ENCODE measurements around the gene PAK2. TPM values are rescaled to one million over a fixed set of nuclear protein-coding genes. Genes with fewer than 3 reads are reported as not detected.
A peak's percentile ranks its signal among the peaks of the same experiment; 100 is the strongest.

The PAK2 gene
- total RNA-seq, 2 experiments from 2014 or later: 67.9 to 69.5 TPM

DNA sequence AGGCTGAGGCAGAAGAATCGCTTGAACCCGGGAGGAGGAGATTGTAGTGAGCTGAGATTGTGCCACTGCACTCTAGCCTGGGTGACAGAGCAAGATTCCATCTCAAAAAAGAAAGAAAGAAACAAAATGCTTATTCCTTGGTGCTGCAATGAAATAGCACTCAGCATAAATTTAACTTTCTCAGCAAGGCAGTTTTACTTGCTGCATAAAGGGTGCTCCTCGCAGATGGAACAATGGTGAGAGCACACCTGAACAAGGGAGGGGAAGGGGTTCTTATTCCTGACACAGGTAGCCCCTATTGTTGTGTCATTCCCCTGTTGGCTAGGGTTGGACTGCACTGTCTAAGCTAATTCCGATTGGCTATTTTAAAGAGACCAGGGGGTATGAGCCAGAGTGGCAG is 17.1 kb downstream of the PAK2 start:
- DNase-seq: no peak
- Mint-ChIP-seq H3K36me3 (peaks cover 62% of the 10 kb centered on the region), H3K27me3 (no peaks in the 10 kb centered on the region), H3K9me3 (peaks cover 18% of the 10 kb centered on the region), H3K4me3 (no peak overlapping the region), H3K4me1 (peaks cover 52% of the 10 kb centered on the region), H3K27ac (peak overlapping the region; percentile 30)

DNA sequence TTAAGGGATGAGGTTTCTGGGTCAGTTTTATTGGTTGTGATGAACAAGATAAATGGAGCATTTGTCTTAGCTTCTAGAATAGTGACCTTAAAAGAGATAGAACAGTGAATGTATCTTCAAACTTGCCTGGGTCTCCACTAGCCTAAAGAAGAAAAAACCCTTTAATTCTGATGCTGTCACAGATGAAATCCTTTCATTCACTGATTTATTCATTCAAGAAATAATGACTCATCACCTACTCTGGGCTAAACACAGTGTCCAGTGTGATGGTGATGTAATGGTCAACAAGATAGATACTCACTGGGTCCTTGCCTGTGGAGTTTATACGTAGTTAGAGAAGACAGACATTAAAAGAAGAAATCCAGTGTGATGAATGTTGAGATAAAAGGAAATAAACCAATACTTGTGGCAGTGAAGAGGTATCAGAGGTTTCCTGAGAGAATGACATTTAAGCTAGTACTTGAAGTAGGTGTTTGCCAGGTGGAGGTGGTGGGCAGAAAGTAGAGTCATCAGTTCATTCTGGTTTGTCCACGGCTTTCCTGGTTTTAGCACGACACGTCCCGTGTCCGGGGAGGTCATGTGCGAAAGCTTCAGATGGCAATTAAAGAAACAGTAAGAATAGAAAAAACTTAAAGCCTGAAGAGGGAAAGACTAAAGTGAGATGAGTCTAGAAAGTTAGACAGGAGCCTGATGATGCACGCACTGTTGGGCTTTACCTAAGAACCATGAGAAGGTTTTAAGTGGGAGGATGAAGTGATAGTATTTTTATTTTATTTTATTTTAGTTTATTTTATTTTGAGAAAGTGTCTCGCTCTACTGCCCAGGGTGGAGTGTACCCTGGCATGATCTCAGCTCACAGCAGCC is 18.5 kb downstream of the PAK2 start:
- peaks cover 18% of the 10 kb centered on the region for H3K9me3 Mint-ChIP-seq
- H3K27me3 Mint-ChIP-seq: no peaks in the 10 kb centered on the region
- H3K4me1 Mint-ChIP-seq: peaks cover 52% of the 10 kb centered on the region

DNA sequence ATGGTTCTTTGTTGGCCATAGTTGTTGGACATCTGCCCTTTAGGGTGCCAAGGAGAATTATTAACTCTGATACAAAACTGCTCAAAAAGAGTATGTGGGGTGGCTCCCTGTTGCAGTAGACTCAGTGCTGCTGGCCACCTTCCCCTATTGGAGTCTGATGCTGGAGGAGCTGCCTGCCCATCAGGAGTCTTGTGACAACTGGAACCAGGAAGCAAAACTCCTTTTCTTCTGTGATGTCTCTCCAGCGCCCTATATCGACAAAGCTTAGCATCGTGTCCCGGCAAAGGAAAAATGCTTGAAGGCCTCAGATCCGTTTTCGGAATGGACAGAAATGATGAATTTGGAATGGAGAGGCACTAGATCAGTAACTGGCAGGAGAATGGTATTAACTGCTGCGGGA is 23.5 kb downstream of the PAK2 start:
- H3K9me3 Mint-ChIP-seq: peaks cover 4% of the 10 kb centered on the region
- H3K4me3 Mint-ChIP-seq: no peak overlapping the region
- no peak for DNase-seq
- no peaks in the 10 kb centered on the region for H3K27me3 Mint-ChIP-seq
- H3K36me3 Mint-ChIP-seq: peaks cover 34% of the 10 kb centered on the region
- peaks cover 29% of the 10 kb centered on the region for H3K4me1 Mint-ChIP-seq
- H3K27ac Mint-ChIP-seq: no peak overlapping the region

More for the DNA sequence above, 18.5 kb downstream of the PAK2 start:
- peak; percentile 13 for DNase-seq
- Mint-ChIP-seq H3K36me3 (peaks cover 62% of the 10 kb centered on the region), H3K27ac (peak overlapping the region; percentile 80), H3K4me3 (peak overlapping the region; percentile 15)

- H3K4me1 Mint-ChIP-seq: peaks cover 23% of the 10 kb centered on the region
- no peak for DNase-seq
- no peaks in the 10 kb centered on the region for H3K27me3 Mint-ChIP-seq
- peaks cover 27% of the 10 kb centered on the region for H3K36me3 Mint-ChIP-seq
- H3K27ac Mint-ChIP-seq: no peak overlapping the region
- H3K9me3 Mint-ChIP-seq: peaks cover 4% of the 10 kb centered on the region
- H3K4me3 Mint-ChIP-seq: no peak overlapping the region
Observed at GRCh38 chr3:196765454-196765853, 25.8 kb downstream of the PAK2 start.

DNA sequence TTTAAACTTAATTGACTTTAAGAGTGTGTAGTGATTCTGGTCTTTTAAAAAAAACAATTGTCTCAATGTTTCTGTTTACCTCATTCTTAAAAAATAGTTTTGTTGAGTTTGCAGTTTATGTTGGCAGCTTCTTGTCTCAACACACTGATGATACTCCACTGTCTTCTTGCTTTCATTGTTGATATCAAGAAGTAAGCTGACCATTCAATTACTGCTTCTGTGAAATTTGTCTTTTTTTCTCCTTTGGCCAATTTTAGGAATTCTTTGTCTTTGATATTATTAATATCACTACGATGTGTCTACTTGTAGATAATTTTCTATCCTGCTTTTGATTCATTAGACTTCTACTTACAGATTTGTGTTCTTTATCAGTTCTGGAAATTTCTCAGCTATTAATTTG is 31.4 kb downstream of the PAK2 start:
- Mint-ChIP-seq H3K4me3 (no peak overlapping the region), H3K4me1 (peaks cover 61% of the 10 kb centered on the region), H3K36me3 (peaks cover 28% of the 10 kb centered on the region), H3K27ac (no peak overlapping the region), H3K27me3 (no peaks in the 10 kb centered on the region), H3K9me3 (no peaks in the 10 kb centered on the region)
- no peak for DNase-seq

GRCh38 chr3:196772102-196772501 is 32.4 kb downstream of the PAK2 start:
- H3K4me1 Mint-ChIP-seq: peaks cover 62% of the 10 kb centered on the region
- no peaks in the 10 kb centered on the region for H3K9me3 Mint-ChIP-seq
- no peak overlapping the region for H3K27ac Mint-ChIP-seq

GRCh38 chr3:196772897-196773296 is 33.2 kb downstream of the PAK2 start:
- peaks cover 63% of the 10 kb centered on the region for H3K4me1 Mint-ChIP-seq
- H3K27me3 Mint-ChIP-seq: no peaks in the 10 kb centered on the region
- H3K27ac Mint-ChIP-seq: no peak overlapping the region
- no peak for DNase-seq
- no peak overlapping the region for H3K4me3 Mint-ChIP-seq
- no peaks in the 10 kb centered on the region for H3K9me3 Mint-ChIP-seq
- peaks cover 33% of the 10 kb centered on the region for H3K36me3 Mint-ChIP-seq

More at GRCh38 chr3:196772102-196772501, 32.4 kb downstream of the PAK2 start:
- DNase-seq: no peak
- H3K36me3 Mint-ChIP-seq: peaks cover 33% of the 10 kb centered on the region
- H3K4me3 Mint-ChIP-seq: no peak overlapping the region
- H3K27me3 Mint-ChIP-seq: no peaks in the 10 kb centered on the region

- no peaks in the 10 kb centered on the region for H3K9me3 Mint-ChIP-seq
- no peak overlapping the region for H3K4me3 Mint-ChIP-seq
- peaks cover 42% of the 10 kb centered on the region for H3K36me3 Mint-ChIP-seq
- no peak for DNase-seq
- no peaks in the 10 kb centered on the region for H3K27me3 Mint-ChIP-seq
- H3K27ac Mint-ChIP-seq: peak overlapping the region; percentile 54
- H3K4me1 Mint-ChIP-seq: peaks cover 67% of the 10 kb centered on the region
Observed at GRCh38 chr3:196774191-196774820, 34.6 kb downstream of the PAK2 start.

DNA sequence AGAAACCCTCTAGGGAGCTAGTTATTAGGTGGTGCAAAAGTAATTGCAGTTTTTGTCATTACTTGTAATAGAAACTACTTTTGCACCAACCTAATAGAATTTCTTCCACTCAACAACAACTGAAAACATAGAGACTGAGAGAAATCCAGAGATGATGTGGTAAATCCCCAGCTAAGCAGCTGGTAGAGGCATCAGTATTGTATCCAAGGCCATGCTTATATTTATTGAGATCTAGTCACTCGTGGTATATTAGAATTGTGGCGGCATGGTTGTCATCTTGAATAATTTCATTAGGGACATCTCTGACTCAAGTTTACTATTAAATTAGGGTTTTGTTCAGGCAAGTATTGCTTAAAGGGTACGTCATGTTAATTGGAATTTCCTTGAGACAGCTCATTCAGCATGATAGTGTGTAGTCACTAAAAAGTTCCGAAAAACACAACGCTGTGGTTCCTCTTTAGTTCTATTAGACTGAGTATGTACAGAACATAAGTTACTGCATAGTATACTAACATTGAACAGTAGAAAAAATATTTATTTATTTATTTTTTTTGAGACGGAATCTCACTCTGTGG is 35.3 kb downstream of the PAK2 start:
- peaks cover 66% of the 10 kb centered on the region for H3K4me1 Mint-ChIP-seq

DNA sequence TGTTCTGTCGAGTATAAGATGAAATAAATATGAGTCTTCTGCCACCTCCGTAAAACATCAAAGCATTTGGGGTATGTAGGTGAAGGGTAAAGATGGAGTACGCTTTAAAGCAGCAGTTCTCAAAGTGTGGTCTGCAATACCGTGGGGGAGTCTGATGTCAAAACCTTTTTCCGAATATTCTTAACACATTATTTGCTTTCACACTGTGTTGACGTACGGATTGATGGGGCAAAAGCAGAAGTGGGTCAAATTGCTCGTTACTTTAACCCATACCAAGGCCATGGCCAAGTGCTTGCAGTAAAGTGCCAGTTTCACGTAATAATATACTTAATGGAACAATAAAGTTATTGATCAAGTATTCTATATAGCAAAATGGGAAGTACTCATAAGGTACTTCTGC is 36.3 kb downstream of the PAK2 start:
- H3K27ac Mint-ChIP-seq: no peak overlapping the region
- peaks cover 54% of the 10 kb centered on the region for H3K36me3 Mint-ChIP-seq
- no peak overlapping the region for H3K4me3 Mint-ChIP-seq
- H3K9me3 Mint-ChIP-seq: peaks cover 8% of the 10 kb centered on the region
- no peaks in the 10 kb centered on the region for H3K27me3 Mint-ChIP-seq
- peaks cover 65% of the 10 kb centered on the region for H3K4me1 Mint-ChIP-seq
- DNase-seq: no peak

More for the DNA sequence above, 35.3 kb downstream of the PAK2 start:
- Mint-ChIP-seq H3K27me3 (no peaks in the 10 kb centered on the region), H3K4me3 (no peak overlapping the region), H3K36me3 (peaks cover 47% of the 10 kb centered on the region), H3K9me3 (peaks cover 4% of the 10 kb centered on the region), H3K27ac (no peak overlapping the region)
- no peak for DNase-seq

DNA sequence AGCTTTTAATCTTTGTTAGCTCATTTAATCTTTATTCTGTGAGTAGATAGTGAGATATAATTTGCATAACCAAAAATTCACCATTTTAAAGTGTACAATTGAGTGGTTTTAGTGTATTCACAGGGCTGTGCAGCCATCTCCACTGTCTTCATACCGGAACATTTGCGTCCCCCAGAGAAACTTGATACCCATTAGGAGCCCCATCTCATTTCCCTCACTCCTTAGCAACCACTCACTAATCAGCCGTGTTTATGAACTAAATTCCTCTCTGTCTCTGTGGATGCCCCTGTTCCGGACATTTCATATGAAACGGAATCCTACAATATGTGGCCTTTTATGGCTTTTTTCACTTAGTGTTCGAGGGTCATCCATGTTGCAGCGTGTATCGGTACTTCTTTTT is 38.2 kb downstream of the PAK2 start:
- Mint-ChIP-seq H3K27me3 (no peaks in the 10 kb centered on the region), H3K27ac (no peak overlapping the region), H3K4me3 (no peak overlapping the region), H3K4me1 (peaks cover 50% of the 10 kb centered on the region), H3K36me3 (peaks cover 51% of the 10 kb centered on the region), H3K9me3 (peaks cover 8% of the 10 kb centered on the region)
- no peak for DNase-seq

DNA sequence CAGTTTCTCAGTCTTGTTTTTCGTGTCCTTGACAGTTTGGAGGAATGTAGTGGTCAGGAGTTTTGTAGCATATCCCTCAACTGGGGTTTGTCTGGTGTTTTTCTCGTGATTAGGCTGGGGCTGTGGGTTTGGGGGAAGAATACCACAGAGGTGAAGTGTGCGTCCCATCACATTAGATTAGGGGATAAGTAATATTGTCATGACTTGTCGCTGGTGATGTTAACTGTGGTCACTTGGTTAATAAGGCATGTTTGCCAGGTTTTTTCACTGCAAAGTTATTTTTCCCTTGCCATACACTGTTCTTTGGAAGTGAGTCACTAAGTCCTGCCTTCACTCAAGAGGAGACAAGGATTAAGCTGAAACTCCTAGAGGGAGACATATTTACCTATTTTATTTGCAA is 39.1 kb downstream of the PAK2 start:
- H3K4me1 Mint-ChIP-seq: peaks cover 42% of the 10 kb centered on the region
- no peaks in the 10 kb centered on the region for H3K27me3 Mint-ChIP-seq

DNA sequence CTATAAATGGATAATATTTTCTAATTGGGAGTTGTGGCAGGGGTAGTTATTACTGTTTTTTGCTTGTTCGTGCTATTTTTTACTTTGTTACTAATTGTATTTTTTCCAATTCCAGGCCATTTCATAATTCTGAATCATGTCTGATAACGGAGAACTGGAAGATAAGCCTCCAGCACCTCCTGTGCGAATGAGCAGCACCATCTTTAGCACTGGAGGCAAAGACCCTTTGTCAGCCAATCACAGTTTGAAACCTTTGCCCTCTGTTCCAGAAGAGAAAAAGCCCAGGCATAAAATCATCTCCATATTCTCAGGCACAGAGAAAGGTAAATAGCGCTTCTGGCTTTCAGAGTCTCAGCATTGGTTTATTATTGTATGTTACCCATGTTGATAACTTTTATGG is 42.9 kb downstream of the PAK2 start:
- peaks cover 67% of the 10 kb centered on the region for H3K36me3 Mint-ChIP-seq
- no peak overlapping the region for H3K4me3 Mint-ChIP-seq
- H3K27ac Mint-ChIP-seq: no peak overlapping the region
- peaks cover 23% of the 10 kb centered on the region for H3K4me1 Mint-ChIP-seq
- no peaks in the 10 kb centered on the region for H3K27me3 Mint-ChIP-seq
- no peak for DNase-seq
- H3K9me3 Mint-ChIP-seq: peaks cover 8% of the 10 kb centered on the region

More for the DNA sequence above, 39.1 kb downstream of the PAK2 start:
- H3K36me3 Mint-ChIP-seq: peaks cover 60% of the 10 kb centered on the region
- DNase-seq: no peak
- H3K9me3 Mint-ChIP-seq: peaks cover 8% of the 10 kb centered on the region
- H3K27ac Mint-ChIP-seq: no peak overlapping the region
- no peak overlapping the region for H3K4me3 Mint-ChIP-seq

DNA sequence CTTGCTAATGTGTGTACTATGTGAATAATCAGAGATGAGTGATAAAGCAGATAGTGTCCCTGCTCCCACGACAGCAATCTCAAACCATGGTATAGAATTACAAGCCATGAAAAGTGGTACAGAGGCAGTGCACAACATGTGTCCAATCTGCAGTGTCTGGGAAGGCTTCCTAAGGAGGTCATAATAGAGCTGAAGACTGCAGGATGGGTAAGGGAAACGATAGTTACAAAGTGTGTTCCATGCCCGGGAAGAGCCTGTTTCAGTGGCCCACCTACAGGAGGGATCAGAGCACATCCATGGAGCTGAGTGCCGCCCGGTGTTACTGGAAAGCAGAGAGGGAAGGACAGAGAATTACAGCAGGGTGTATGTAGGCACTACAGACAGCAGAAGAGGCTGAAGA is 48.9 kb downstream of the PAK2 start:
- no peak overlapping the region for H3K27ac Mint-ChIP-seq

GRCh38 chr3:196789885-196790359 is 50.3 kb downstream of the PAK2 start:
- Mint-ChIP-seq H3K9me3 (peaks cover 12% of the 10 kb centered on the region), H3K36me3 (peaks cover 65% of the 10 kb centered on the region), H3K27ac (no peak overlapping the region), H3K27me3 (no peaks in the 10 kb centered on the region), H3K4me3 (no peak overlapping the region), H3K4me1 (peaks cover 21% of the 10 kb centered on the region)
- DNase-seq: no peak

More for the DNA sequence above, 48.9 kb downstream of the PAK2 start:
- H3K36me3 Mint-ChIP-seq: peaks cover 60% of the 10 kb centered on the region
- peaks cover 16% of the 10 kb centered on the region for H3K4me1 Mint-ChIP-seq
- H3K4me3 Mint-ChIP-seq: no peak overlapping the region
- DNase-seq: no peak
- peaks cover 7% of the 10 kb centered on the region for H3K9me3 Mint-ChIP-seq
- H3K27me3 Mint-ChIP-seq: no peaks in the 10 kb centered on the region

Data from activated naive CD8-positive, alpha-beta T cell treated with anti-CD3 and anti-CD28 coated beads for 36 hours (primary cell).